IMR-90 (cell line): ENCODE data around the gene PGPEP1. TPM values are rescaled to one million over a fixed set of nuclear protein-coding genes. Genes with fewer than 3 reads are reported as not detected.

ENCODE experiments used
- ATAC-seq: fragments of 200-7000 bp; cut with Tn5 transposase; 2 replicates; pipeline ENCODE4 v1.9.1; 2020; ENCODE audit warnings: low read depth, mild to moderate bottlenecking, moderate library complexity
- BruUV-seq: library from RNA; stranded (reverse); fragments of 400-500 nt; replicated peaks from 2 replicates; lab custom pipeline; 2021; lab: Mats Ljungman, UMichigan
- CTCF ChIA-PET: fragments of 300-600 bp; formaldehyde crosslinking; extraction: SDS; loops from one replicate; lab custom pipeline; 2021; ENCODE audit warnings: antibody characterized with exemption; lab: Yijun Ruan, JAX
- POLR2A ChIA-PET: fragments of 300-600 bp; sonication (Branson Sonifier 250); formaldehyde crosslinking; loops from one replicate; lab custom pipeline; 2022; ENCODE audit warnings: antibody characterized with exemption; ENCODE audit not compliant: unreplicated experiment; lab: Charles Lee
- DNase-seq: peaks from one replicate; pipeline ENCODE4 v3.0.0; 2013
- H2AFZ ChIP-seq: replicated peaks from 2 replicates; pipeline ENCODE3; 2013; ENCODE audit warnings: low read length, mild to moderate bottlenecking; ENCODE audit not compliant: poor library complexity
- H2AK5ac ChIP-seq: 2 replicates; pipeline ENCODE4 v1.6.1; 2013; ENCODE audit warnings: low read depth, low read length, inconsistent platforms
- H2AK9ac ChIP-seq: replicated peaks from 2 replicates; pipeline ENCODE3; 2013; ENCODE audit warnings: mild to moderate bottlenecking, low read depth, low read length, moderate library complexity; ENCODE audit not compliant: poor library complexity
- H2BK120ac ChIP-seq: 2 replicates; pipeline ENCODE4 v1.6.1; 2013; ENCODE audit warnings: low read depth, low read length, inconsistent platforms
- H2BK15ac ChIP-seq: 3 replicates; pipeline ENCODE4 v1.6.1; 2013; ENCODE audit warnings: low read depth, low read length, inconsistent platforms
- H2BK20ac ChIP-seq: 2 replicates; pipeline ENCODE4 v1.6.1; 2013; ENCODE audit warnings: low read depth, mild to moderate bottlenecking, inconsistent platforms, low read length, moderate library complexity
- H2BK5ac ChIP-seq: 2 replicates; pipeline ENCODE4 v1.6.1; 2013; ENCODE audit warnings: mild to moderate bottlenecking, low read depth, low read length, inconsistent platforms; ENCODE audit not compliant: poor library complexity, severe bottlenecking
- H3K14ac ChIP-seq: replicated peaks from 2 replicates; pipeline ENCODE4 v1.6.1; 2013; ENCODE audit warnings: low read depth, low read length, inconsistent platforms
- H3K18ac ChIP-seq: 2 replicates; pipeline ENCODE4 v1.6.1; 2013; ENCODE audit warnings: low read depth, low read length, control low read depth
- H3K23ac ChIP-seq: 2 replicates; pipeline ENCODE4 v1.6.1; 2013; ENCODE audit warnings: low read depth, low read length, inconsistent platforms
- H3K27ac ChIP-seq: 2 replicates; pipeline ENCODE4 v1.5.1; 2013; ENCODE audit warnings: mild to moderate bottlenecking, control low read depth, low read length; ENCODE audit not compliant: insufficient read depth
- H3K27me3 ChIP-seq: 2 replicates; pipeline ENCODE4 v1.6.1; 2013; ENCODE audit warnings: low read length; ENCODE audit not compliant: control insufficient read depth, insufficient read depth
- H3K36me3 ChIP-seq: 2 replicates; pipeline ENCODE4 v1.6.1; 2013; ENCODE audit warnings: low read length, mixed read lengths; ENCODE audit not compliant: control insufficient read depth, insufficient read depth
- H3K4ac ChIP-seq: 2 replicates; pipeline ENCODE4 v1.6.1; 2013; ENCODE audit warnings: low read depth, low read length, inconsistent platforms
- H3K4me1 ChIP-seq: 2 replicates; pipeline ENCODE4 v1.6.1; 2013; ENCODE audit warnings: low read length, mixed read lengths; ENCODE audit not compliant: control insufficient read depth, insufficient read depth
- H3K4me2 ChIP-seq: 2 replicates; pipeline ENCODE4 v1.6.1; 2013; ENCODE audit warnings: low read depth, mild to moderate bottlenecking, control low read depth, low read length, moderate library complexity
- H3K4me3 ChIP-seq: 2 replicates; pipeline ENCODE4 v1.5.1; 2013; ENCODE audit warnings: low read depth, mild to moderate bottlenecking, control low read depth, low read length, moderate library complexity; ENCODE audit not compliant: insufficient read depth
- H3K56ac ChIP-seq: 2 replicates; pipeline ENCODE4 v1.6.1; 2013; ENCODE audit warnings: low read length, inconsistent platforms; ENCODE audit not compliant: insufficient read depth; ENCODE audit errors: extremely low read depth
- H3K79me1 ChIP-seq, 2 experiments: 2 replicates each; pipeline ENCODE4 v1.6.1; 2013; ENCODE audit warnings: low read length in 2 of 2, inconsistent platforms in 1 of 2, low read depth in 1 of 2
- H3K9ac ChIP-seq: 2 replicates; pipeline ENCODE4 v1.6.1; 2013; ENCODE audit warnings: low read depth, low read length, control low read depth
- H3K9me1 ChIP-seq: 2 replicates; pipeline ENCODE4 v1.6.1; 2013; ENCODE audit warnings: low read length, inconsistent platforms; ENCODE audit not compliant: insufficient read depth
- H3K9me3 ChIP-seq: 2 replicates; pipeline ENCODE4 v1.6.1; 2013; ENCODE audit warnings: low read length; ENCODE audit not compliant: control insufficient read depth, insufficient read depth
- H4K20me1 ChIP-seq: 2 replicates; pipeline ENCODE4 v1.6.1; 2013; ENCODE audit warnings: low read length, inconsistent platforms; ENCODE audit not compliant: insufficient read depth
- H4K5ac ChIP-seq: 2 replicates; pipeline ENCODE4 v1.6.1; 2013; ENCODE audit warnings: mild to moderate bottlenecking, low read depth, low read length, control low read depth
- H4K8ac ChIP-seq, 2 experiments: 2 replicates each; pipeline ENCODE4 v1.6.1; 2013; ENCODE audit warnings: low read depth in 2 of 2, low read length in 2 of 2, control low read depth in 1 of 2, inconsistent platforms in 1 of 2
- H4K91ac ChIP-seq: 2 replicates; pipeline ENCODE4 v1.6.1; 2013; ENCODE audit warnings: low read depth, low read length, inconsistent platforms; ENCODE audit not compliant: insufficient read depth
- CEBPB ChIP-seq: IDR thresholded peaks from 2 replicates; pipeline ENCODE4 v1.6.1; 2012; ENCODE audit warnings: low read depth, low read length, improper control_type of control experiment
- CHD1 ChIP-seq: IDR thresholded peaks from 2 replicates; pipeline ENCODE4 v1.6.1; 2012; ENCODE audit warnings: low read depth, low read length, improper control_type of control experiment
- NFE2L2 ChIP-seq: fragments of 150-350 bp; IDR thresholded peaks from 2 replicates; pipeline ENCODE4 v1.6.1; 2016; ENCODE audit warnings: low read depth, mild to moderate bottlenecking, low read length
- RAD21 ChIP-seq: IDR thresholded peaks from 2 replicates; pipeline ENCODE4 v1.6.1; 2012; ENCODE audit warnings: low read length, improper control_type of control experiment
- RCOR1 ChIP-seq: IDR thresholded peaks from 2 replicates; pipeline ENCODE4 v1.6.1; 2012; ENCODE audit warnings: mild to moderate bottlenecking, low read length, improper control_type of control experiment; ENCODE audit not compliant: insufficient replicate concordance
- USF2 ChIP-seq: fragments of 150-350 bp; IDR thresholded peaks from 2 replicates; pipeline ENCODE4 v1.6.1; 2017; ENCODE audit warnings: mild to moderate bottlenecking, antibody characterized with exemption, low read length, low read depth
- WGBS, 2 experiments: methylation state at CpG; one replicate each; pipeline versions ENCODE4 v1.1.5 to v1.1.7; 2013; ENCODE audit warnings: missing lambda C conversion rate in 2 of 2; ENCODE audit not compliant: insufficient read length in 1 of 2; ENCODE audit errors: extremely low coverage in 2 of 2; 5-methylcytosine and 5-hydroxymethylcytosine counted together
- dilution Hi-C: fragments of 300-500 bp; cut with HindIII; formaldehyde crosslinking; loops from one replicate; pipeline ENCODE4 v1.14.3; 2018; ENCODE audit warnings: low sequenced_read_pairs; ENCODE audit not compliant: unreplicated experiment
- in situ Hi-C: fragments of 300-500 bp; cut with MboI; formaldehyde crosslinking; loops from 3 replicates; pipeline ENCODE4 v1.14.3; 2019; ENCODE audit warnings: low sequenced_read_pairs, inconsistent platforms, mixed read lengths
- intact Hi-C: fragments of 100-400 bp; cut with micrococcal nuclease; formaldehyde crosslinking; loops from 2 replicates; pipeline ENCODE4 v1.10.0; 2022
- polyA plus RNA-seq, 3 experiments: library from polyadenylated mRNA; depleted of rRNA; stranded (reverse); fragments of >200 nt; gene quantifications; 2 replicates each; pipeline ENCODE4 v1.2.3, GENCODE V29; 2012; ENCODE audit warnings: low replicate concordance in 1 of 3
- total RNA-seq: library from RNA; depleted of rRNA; stranded (reverse); fragments of >200 nt; gene quantifications from 2 replicates; pipeline ENCODE4 v1.2.3, GENCODE V29; 2012
- TF ChIP-seq, protein P1 (sequence below): conservative IDR thresholded peaks from 2 replicates; pipeline ENCODE4 v1.5.1; 2012; ENCODE audit warnings: mild to moderate bottlenecking, low read depth, low read length, improper control_type of control experiment

The PGPEP1 gene
- total and polyA plus RNA-seq, 2 of the 4 experiments (the other 2 are of a cell fraction): 11.8 to 14.3 TPM

- DNase-seq (no peak), ATAC-seq (no peak)
- H3K56ac ChIP-seq: no peak overlapping the region
- ChIA-PET CTCF (no interaction called here), POLR2A (no interaction called here)
- H2AFZ ChIP-seq: no peak overlapping the region
- H4K8ac ChIP-seq: no peak overlapping the region
- H3K36me3 ChIP-seq: peaks cover 15% of the 10 kb centered on the region
- TF ChIP-seq USF2: no peak
- TF ChIP-seq CHD1: no peak
- TF ChIP-seq CEBPB: no peak
- TF ChIP-seq RCOR1: no peak
- TF ChIP-seq, protein P1, sequence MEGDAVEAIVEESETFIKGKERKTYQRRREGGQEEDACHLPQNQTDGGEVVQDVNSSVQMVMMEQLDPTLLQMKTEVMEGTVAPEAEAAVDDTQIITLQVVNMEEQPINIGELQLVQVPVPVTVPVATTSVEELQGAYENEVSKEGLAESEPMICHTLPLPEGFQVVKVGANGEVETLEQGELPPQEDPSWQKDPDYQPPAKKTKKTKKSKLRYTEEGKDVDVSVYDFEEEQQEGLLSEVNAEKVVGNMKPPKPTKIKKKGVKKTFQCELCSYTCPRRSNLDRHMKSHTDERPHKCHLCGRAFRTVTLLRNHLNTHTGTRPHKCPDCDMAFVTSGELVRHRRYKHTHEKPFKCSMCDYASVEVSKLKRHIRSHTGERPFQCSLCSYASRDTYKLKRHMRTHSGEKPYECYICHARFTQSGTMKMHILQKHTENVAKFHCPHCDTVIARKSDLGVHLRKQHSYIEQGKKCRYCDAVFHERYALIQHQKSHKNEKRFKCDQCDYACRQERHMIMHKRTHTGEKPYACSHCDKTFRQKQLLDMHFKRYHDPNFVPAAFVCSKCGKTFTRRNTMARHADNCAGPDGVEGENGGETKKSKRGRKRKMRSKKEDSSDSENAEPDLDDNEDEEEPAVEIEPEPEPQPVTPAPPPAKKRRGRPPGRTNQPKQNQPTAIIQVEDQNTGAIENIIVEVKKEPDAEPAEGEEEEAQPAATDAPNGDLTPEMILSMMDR: no peak
- TF ChIP-seq NFE2L2: no peak
- TF ChIP-seq RAD21: no peak
- H3K9me3 ChIP-seq: no peaks in the 10 kb centered on the region
- dilution Hi-C loops: no loop called here
- no peaks in the 10 kb centered on the region for H4K20me1 ChIP-seq
- no peak overlapping the region for H3K4me3 ChIP-seq
- H4K91ac ChIP-seq: no peak overlapping the region
- H3K18ac ChIP-seq: no peak overlapping the region
- H3K4me2 ChIP-seq: no peak overlapping the region
- H3K9ac ChIP-seq: no peak overlapping the region
- H3K27me3 ChIP-seq: no peaks in the 10 kb centered on the region
- H3K14ac ChIP-seq: no peak overlapping the region
- H2BK120ac ChIP-seq: no peak overlapping the region
- H2BK20ac ChIP-seq: no peak overlapping the region
- H2AK5ac ChIP-seq: no peak overlapping the region
- intact Hi-C loops: no loop called here
- no TSS peak for BruUV-seq
- H3K79me1 ChIP-seq: peaks cover 0 to 4% of the 10 kb centered on the region in 2 experiments; a peak in 1 of 4 replicates
- H3K4me1 ChIP-seq: no peaks in the 10 kb centered on the region; the same call in 1 of the 2 replicates
- H3K9me1 ChIP-seq: peaks cover 3% of the 10 kb centered on the region; the same call in 1 of the 2 replicates
- no peak overlapping the region for H3K4ac ChIP-seq
- in situ Hi-C loops: loop anchor here (5.0 kb wide), 1 partner anchor 56 kb away; no protein-coding TSS in a partner anchor
- H2AK9ac ChIP-seq: no peak overlapping the region
- 100% methylated on average over 1 of the region's 7 CpGs; no CpG with 5 or more reads in 1 of the 2 experiments for WGBS, 2 experiments
- no peak overlapping the region for H3K23ac ChIP-seq
- H2BK15ac ChIP-seq: no peak overlapping the region
- no peak overlapping the region for H4K5ac ChIP-seq
- no peak overlapping the region for H3K27ac ChIP-seq
- H2BK5ac ChIP-seq: no peak overlapping the region
Observed at GRCh38 chr19:18351544-18351943, 11.1 kb downstream of the PGPEP1 start.
